PC-9 (cell line): ENCODE results near the gene SLC10A6.

Experiments used
- EZH2 ChIP-seq: fragments of 200-600 bp; sonication (generic); IDR thresholded peaks from 2 replicates; pipeline ENCODE4 v1.8.0; 2017; ENCODE audit warnings: antibody characterized with exemption, low read depth
- TF ChIP-seq, protein P1 (sequence below): fragments of 200-600 bp; sonication (generic); conservative IDR thresholded peaks from 2 replicates; pipeline ENCODE4 v1.6.1; 2017; ENCODE audit warnings: mixed run types, antibody characterized with exemption, mild to moderate bottlenecking, moderate library complexity

DNA sequence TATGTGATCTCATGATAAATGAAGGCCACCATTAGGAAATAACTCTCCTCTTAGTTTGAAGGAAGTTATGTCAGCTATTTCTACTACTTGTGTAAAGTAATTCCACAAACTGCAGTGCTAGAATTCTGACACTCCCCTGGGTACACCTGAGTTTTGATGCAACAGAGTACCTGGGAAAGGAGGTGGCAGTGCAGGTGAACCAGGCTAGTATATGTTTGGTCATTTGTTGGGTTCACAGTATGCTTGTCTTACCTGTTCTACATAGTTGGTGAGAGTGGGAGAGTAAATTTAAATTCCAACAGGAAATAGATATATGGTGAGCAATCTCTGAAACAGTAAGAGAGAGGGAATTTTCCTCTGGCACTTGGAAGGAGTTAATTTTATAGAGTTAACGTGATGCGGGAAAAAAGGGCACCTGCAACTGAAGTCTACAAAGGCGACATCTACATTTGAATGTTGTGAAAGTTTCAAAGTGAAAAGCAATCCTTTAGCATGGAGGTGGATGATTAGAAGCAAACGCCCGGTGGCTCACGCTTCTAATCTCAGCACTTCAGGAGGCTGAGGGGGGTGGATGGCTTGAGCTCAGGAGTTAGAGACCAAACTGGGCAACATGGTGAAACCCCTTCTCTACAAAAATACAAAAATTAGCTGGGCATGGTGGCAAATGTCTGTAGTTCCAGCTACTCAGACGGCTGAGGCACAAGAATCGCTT is 8.3 kb upstream of the SLC10A6 start:
- TF ChIP-seq, protein P1, sequence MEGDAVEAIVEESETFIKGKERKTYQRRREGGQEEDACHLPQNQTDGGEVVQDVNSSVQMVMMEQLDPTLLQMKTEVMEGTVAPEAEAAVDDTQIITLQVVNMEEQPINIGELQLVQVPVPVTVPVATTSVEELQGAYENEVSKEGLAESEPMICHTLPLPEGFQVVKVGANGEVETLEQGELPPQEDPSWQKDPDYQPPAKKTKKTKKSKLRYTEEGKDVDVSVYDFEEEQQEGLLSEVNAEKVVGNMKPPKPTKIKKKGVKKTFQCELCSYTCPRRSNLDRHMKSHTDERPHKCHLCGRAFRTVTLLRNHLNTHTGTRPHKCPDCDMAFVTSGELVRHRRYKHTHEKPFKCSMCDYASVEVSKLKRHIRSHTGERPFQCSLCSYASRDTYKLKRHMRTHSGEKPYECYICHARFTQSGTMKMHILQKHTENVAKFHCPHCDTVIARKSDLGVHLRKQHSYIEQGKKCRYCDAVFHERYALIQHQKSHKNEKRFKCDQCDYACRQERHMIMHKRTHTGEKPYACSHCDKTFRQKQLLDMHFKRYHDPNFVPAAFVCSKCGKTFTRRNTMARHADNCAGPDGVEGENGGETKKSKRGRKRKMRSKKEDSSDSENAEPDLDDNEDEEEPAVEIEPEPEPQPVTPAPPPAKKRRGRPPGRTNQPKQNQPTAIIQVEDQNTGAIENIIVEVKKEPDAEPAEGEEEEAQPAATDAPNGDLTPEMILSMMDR = no peak
- no peak for TF ChIP-seq EZH2
